ENCODE data around the gene C12orf56. TPM values are rescaled to one million over a fixed set of nuclear protein-coding genes. Genes with fewer than 3 reads are reported as not detected.

Gene C12orf56
- total RNA-seq, 1 experiment from 2014 or later = 8.1 TPM

DNA sequence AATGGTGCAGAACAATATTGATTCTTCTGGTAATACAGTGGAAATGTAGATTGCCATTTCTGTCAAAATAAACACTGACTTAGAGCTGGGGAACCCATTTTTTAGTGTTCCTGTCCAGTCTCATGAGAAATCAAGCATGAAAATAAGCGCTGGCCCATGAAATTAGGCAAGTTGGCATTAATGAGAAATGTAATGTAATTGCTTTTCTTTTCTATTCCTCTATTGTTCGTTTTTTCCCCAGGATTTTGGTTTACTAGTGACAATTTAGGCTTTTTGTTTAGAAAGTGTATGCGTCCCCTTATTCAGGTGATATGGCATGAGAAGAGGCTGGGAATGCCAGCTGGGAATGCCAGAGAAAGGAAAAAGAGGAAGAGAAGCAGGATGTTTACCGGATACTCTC is 104.0 kb downstream of the C12orf56 start:
- no peak overlapping the region for H3K9ac ChIP-seq (ENCODE audit: low read length)
- DNase-seq (no peak), ATAC-seq (no peak)
- no peak overlapping the region for H2AFZ ChIP-seq (ENCODE audit: low read length)
- H3K9me3 ChIP-seq (ENCODE audit: low read length) = no peaks in the 10 kb centered on the region
- intact Hi-C loops (cut with micrococcal nuclease) = no loop called here
- no peak for TF ChIP-seq EZH2phosphoT487 (IDR thresholded peaks at IDR 0.05; ENCODE audit: borderline replicate concordance, low read length)
- TF ChIP-seq, protein P1, sequence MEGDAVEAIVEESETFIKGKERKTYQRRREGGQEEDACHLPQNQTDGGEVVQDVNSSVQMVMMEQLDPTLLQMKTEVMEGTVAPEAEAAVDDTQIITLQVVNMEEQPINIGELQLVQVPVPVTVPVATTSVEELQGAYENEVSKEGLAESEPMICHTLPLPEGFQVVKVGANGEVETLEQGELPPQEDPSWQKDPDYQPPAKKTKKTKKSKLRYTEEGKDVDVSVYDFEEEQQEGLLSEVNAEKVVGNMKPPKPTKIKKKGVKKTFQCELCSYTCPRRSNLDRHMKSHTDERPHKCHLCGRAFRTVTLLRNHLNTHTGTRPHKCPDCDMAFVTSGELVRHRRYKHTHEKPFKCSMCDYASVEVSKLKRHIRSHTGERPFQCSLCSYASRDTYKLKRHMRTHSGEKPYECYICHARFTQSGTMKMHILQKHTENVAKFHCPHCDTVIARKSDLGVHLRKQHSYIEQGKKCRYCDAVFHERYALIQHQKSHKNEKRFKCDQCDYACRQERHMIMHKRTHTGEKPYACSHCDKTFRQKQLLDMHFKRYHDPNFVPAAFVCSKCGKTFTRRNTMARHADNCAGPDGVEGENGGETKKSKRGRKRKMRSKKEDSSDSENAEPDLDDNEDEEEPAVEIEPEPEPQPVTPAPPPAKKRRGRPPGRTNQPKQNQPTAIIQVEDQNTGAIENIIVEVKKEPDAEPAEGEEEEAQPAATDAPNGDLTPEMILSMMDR (conservative IDR thresholded peaks at IDR 0.05; ENCODE audit: low read depth, low read length) = no peak
- TF ChIP-seq EZH2 (IDR thresholded peaks at IDR 0.05; ENCODE audit: low read length, unreplicated experiment) = no peak
- no peak overlapping the region for H3K4me2 ChIP-seq (ENCODE audit: low read length)
- H3K36me3 ChIP-seq (ENCODE audit: low read depth, low read length) = no peaks in the 10 kb centered on the region
- no peaks in the 10 kb centered on the region for H3K9me2 ChIP-seq (replicated peaks; ENCODE audit: low read length)
- no peaks in the 10 kb centered on the region for H3K79me2 ChIP-seq (ENCODE audit: low read length)
- ChIA-PET CTCF (no interaction called here), POLR2A (ENCODE audit: unreplicated experiment) (no interaction called here)
- BruUV-seq (replicated peaks) = no TSS peak
- no peaks in the 10 kb centered on the region for H3K27me3 ChIP-seq (ENCODE audit: low read length)
- no peak overlapping the region for H3K27ac ChIP-seq (ENCODE audit: low read length)
- no peaks in the 10 kb centered on the region for H3K4me1 ChIP-seq (ENCODE audit: insufficient read depth, low read length)
- no peak overlapping the region for H3K4me3 ChIP-seq (ENCODE audit: low read length)
- H3F3A ChIP-seq (ENCODE audit: low read length, unreplicated experiment) = no peaks in the 10 kb centered on the region
- no peaks in the 10 kb centered on the region for H4K20me1 ChIP-seq (ENCODE audit: low read length)

DNA sequence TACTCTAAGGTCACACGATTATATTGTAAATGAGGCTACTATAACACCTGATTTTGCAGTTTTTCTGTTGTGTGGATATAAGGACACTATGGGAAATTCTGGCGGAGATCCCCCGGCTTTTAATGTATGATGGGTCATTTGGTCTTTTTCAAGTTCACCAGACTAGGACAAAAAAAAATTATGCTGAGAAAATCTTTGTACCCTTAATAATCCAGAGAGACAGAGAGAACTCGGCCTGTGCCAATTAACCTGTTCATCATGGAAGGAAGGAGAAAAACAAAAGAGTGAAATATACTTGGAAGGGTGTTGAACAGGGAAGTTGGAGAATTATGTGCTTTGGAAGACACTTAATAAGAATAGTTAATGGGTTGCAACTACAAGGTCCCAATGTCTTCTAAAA is 106.3 kb downstream of the C12orf56 start:
- POLR2A ChIA-PET (ENCODE audit: unreplicated experiment) = interaction anchor here (0.6 kb wide), 1 partner anchor 191 kb away, joined by 3 read pairs; no protein-coding TSS in a partner anchor
- Histone ChIP-seq H3K9me2 (replicated peaks; ENCODE audit: low read length) (no peaks in the 10 kb centered on the region), H3K9me3 (ENCODE audit: low read length) (no peaks in the 10 kb centered on the region), H4K20me1 (ENCODE audit: low read length) (no peaks in the 10 kb centered on the region), H3K9ac (ENCODE audit: low read length) (no peak overlapping the region), H3K79me2 (ENCODE audit: low read length) (no peaks in the 10 kb centered on the region), H3K27me3 (ENCODE audit: low read length) (no peaks in the 10 kb centered on the region), H3K4me2 (ENCODE audit: low read length) (no peak overlapping the region), H3K36me3 (ENCODE audit: low read depth, low read length) (no peaks in the 10 kb centered on the region), H3K4me1 (ENCODE audit: insufficient read depth, low read length) (no peaks in the 10 kb centered on the region), H3K27ac (ENCODE audit: low read length) (no peak overlapping the region), H3F3A (ENCODE audit: low read length, unreplicated experiment) (no peaks in the 10 kb centered on the region), H3K4me3 (ENCODE audit: low read length) (no peak overlapping the region), H2AFZ (ENCODE audit: low read length) (no peak overlapping the region)
- ATAC-seq (no peak), DNase-seq (no peak)
- BruUV-seq (replicated peaks) = no TSS peak
- CTCF ChIA-PET = no interaction called here
- TF ChIP-seq EZH2 (IDR thresholded peaks at IDR 0.05; ENCODE audit: low read length, unreplicated experiment) = no peak
- TF ChIP-seq, protein P1 (conservative IDR thresholded peaks at IDR 0.05; ENCODE audit: low read depth, low read length) = no peak
- TF ChIP-seq EZH2phosphoT487 (IDR thresholded peaks at IDR 0.05; ENCODE audit: borderline replicate concordance, low read length) = no peak
- intact Hi-C loops (cut with micrococcal nuclease) = no loop called here

DNA sequence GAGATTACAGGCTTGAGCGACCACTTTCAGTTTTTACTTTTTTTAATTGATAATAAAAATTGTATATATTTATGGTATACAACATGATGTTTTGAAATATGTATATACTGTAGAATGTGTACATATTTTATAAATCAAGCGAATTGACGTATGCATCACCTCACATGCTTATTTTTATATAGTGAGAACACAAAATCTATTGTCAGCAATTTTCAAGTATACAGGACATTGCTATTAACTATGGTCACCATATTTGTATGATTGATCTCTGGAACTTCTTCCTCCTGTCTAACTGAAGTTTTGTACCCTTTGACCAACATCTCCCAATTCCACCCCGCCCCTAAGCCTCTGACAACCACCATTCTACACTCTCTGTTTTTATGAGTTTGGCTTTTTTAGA is 112.1 kb downstream of the C12orf56 start:
- H3K9me2 ChIP-seq (replicated peaks; ENCODE audit: low read length) = no peaks in the 10 kb centered on the region
- H3K79me2 ChIP-seq (ENCODE audit: low read length) = no peaks in the 10 kb centered on the region
- TF ChIP-seq EZH2 (IDR thresholded peaks at IDR 0.05; ENCODE audit: low read length, unreplicated experiment) (no peak), EZH2phosphoT487 (IDR thresholded peaks at IDR 0.05; ENCODE audit: borderline replicate concordance, low read length) (no peak)
- TF ChIP-seq, protein P1 (conservative IDR thresholded peaks at IDR 0.05; ENCODE audit: low read depth, low read length) = no peak
- H3K9me3 ChIP-seq (ENCODE audit: low read length) = no peaks in the 10 kb centered on the region
- no peaks in the 10 kb centered on the region; the same call in 1 of the 2 replicates for H3K36me3 ChIP-seq (ENCODE audit: low read depth, low read length)
- intact Hi-C loops (cut with micrococcal nuclease) = no loop called here
- CTCF ChIA-PET = no interaction called here
- H3K4me3 ChIP-seq (ENCODE audit: low read length) = no peak overlapping the region
- H3K9ac ChIP-seq (ENCODE audit: low read length) = no peak overlapping the region
- POLR2A ChIA-PET (ENCODE audit: unreplicated experiment) = no interaction called here
- ATAC-seq = no peak
- no peaks in the 10 kb centered on the region for H3F3A ChIP-seq (ENCODE audit: low read length, unreplicated experiment)
- no peaks in the 10 kb centered on the region for H4K20me1 ChIP-seq (ENCODE audit: low read length)
- H3K27me3 ChIP-seq (ENCODE audit: low read length) = no peaks in the 10 kb centered on the region
- no peak overlapping the region for H2AFZ ChIP-seq (ENCODE audit: low read length)
- no peak for DNase-seq
- H3K4me2 ChIP-seq (ENCODE audit: low read length) = no peak overlapping the region
- no TSS peak for BruUV-seq (replicated peaks)
- H3K4me1 ChIP-seq (ENCODE audit: insufficient read depth, low read length) = peaks cover 2% of the 10 kb centered on the region; the same call in 1 of the 2 replicates
- no peak overlapping the region for H3K27ac ChIP-seq (ENCODE audit: low read length)

Measured in PC-3 (cell line).